GM19035 (cell line): Measurements from ENCODE around the gene CPSF4.
A peak's percentile ranks its signal among the peaks of the same experiment; 100 is the strongest.
"Not testable (repeated sequence)": the region's sequence is repeated elsewhere in the genome, so short reads cannot be mapped to it uniquely, and the experiment has no call there.

Experiments used
- ATAC-seq: cut with Tn5 transposase; IDR thresholded peaks from one replicate; pipeline ENCODE4 v1.9.1; 2021; ENCODE audit not compliant: unreplicated experiment

CPSF4 gene

DNA sequence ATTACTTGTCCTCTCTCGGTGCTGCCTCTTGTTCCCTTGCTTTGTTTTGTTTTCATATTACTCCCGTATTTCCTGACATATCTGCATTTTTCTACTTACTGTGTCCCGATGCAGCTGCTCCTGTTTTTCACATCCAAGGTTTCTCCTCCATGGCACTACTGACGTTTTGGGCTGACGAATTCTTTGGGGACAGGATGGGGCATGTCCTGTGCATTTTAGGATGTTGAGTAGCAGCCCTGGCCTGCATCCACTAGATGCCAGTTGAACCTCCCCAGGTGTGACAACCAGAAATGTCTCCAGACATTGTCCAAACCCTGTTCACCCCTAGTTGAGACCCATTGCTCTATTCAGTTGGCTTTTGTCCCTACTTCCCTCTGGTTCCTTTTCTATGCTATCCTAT is 46.4 kb downstream of the CPSF4 start:
- ATAC-seq = no peak

DNA sequence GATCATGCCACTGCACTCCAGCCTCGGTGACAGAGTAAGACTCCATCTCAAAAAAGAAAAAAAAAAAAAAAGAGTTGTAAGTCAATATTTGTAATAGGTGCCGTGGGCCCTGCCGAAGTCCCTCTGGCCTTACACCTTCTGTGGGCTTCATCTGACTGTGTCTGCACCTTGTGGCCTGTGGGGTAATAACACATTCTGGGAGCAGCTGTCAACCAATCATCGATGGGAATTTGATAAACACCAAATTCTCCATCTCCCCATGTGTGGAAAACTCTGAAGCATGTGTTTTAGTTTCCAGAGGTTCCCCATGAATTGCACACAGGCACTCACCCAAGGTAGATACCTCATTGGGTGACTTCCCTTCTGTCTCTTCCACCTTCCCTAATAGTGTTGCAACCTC is 50.5 kb downstream of the CPSF4 start:
- ATAC-seq = no peak

DNA sequence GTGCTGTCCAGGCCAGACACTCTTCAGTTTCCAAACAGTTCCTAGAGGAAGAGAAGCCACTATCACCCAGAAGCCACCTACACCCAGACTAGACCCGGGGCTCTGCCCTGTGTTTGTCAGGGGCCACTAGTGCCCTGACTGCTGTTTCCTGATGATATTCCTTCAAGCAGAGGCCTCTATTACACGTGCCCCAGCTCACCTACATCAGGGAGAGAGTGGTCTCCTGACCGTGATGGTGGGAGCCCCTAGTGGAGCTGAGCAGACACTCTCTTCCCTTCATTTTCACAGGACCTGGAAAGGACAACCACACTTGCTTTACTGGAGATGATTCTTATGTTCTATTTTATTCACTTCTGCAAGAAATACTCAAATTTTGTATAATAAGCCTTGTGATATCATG is 52.1 kb downstream of the CPSF4 start:
- no peak for ATAC-seq

DNA sequence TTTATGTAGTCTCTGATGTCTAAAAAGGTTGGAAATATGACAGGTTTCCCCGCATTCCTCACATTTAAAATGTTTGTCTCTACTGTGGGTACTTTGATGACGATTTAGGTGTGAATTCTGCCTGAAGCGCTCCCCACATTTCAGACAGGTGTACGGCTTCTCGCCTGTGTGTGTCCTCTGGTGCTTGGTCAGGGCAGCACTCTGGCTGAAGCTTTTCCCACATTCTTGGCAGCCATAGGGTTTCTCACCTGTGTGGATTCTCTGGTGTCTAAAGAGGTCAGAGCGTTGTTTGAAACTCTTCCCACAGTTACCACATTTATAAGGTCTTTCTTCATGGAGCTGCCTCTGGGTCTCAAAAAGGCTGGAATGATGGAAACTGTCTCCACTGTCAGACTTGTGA is 55.1 kb downstream of the CPSF4 start:
- ATAC-seq = no peak

DNA sequence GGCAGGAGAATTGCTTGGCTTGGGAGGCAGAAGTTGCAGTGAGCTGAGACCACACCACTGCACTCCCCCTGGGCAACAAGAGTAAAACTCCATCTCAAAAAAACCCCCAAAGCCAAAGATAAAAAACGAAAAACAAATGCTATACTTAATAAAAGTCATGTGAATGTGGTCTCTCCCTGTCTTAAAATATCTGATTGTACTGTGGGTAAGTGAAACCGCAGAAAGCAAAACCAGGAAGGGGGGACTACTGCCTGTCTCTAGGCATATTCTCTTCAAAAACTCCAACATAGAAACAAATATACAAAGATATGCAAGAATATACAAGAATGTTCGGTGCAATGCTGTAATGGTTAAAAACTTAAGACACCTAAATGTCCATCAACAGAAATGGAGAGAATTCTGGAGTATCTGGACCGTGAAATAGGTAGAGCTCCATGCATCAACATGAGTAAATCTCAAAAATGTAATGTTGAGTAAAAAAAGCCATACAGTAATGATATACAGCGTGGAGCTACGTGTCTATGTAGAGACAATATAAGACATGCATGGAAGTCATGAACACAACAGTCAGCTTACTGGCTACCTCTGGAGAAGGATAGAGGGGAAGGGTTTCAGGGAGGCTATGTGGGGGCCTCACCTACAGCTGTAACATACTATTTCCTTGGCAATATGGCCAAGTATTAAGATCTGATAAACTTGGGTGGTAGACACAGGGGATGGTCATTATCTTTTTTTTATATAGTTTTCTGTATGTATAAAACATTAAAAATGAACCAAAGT is 59.2 kb downstream of the CPSF4 start:
- no peak for ATAC-seq

DNA sequence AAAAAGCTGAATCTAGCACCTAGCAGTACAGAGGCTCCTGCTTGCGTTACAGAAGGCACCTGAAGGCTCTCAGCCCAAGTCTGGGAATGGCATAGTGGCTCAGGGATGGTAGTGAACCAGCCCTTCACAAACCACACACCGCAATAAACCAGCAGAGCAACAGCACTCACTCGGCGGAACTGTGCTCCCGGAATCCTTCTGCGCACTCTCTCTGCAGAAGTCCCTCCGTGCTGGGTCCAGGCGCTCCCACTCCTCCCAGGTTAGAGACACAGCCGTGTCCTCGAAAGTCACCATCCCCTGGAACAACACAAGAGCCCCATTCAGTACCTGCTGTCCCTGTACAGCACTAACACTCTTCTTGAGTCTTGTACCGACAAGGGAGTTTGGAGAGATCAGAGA is 59.8 kb downstream of the CPSF4 start:
- no peak for ATAC-seq

DNA sequence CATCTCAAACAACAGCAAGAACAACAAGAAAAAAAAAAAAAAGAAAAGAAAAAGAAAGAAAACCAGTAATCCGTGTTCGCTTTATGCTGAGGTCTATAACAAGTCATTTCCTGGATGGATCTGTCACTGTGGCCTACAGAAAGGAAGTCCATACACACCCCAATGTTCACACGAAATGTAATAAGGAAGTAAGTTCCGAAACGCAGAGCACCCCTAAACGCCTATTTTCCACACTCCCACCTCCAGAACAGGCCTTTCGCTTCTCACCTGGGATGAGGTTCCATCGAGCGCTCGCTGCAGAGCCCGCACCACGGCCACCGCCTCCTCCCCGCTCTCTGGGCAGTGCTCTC is 60.6 kb downstream of the CPSF4 start:
- peak; percentile 14 for ATAC-seq

DNA sequence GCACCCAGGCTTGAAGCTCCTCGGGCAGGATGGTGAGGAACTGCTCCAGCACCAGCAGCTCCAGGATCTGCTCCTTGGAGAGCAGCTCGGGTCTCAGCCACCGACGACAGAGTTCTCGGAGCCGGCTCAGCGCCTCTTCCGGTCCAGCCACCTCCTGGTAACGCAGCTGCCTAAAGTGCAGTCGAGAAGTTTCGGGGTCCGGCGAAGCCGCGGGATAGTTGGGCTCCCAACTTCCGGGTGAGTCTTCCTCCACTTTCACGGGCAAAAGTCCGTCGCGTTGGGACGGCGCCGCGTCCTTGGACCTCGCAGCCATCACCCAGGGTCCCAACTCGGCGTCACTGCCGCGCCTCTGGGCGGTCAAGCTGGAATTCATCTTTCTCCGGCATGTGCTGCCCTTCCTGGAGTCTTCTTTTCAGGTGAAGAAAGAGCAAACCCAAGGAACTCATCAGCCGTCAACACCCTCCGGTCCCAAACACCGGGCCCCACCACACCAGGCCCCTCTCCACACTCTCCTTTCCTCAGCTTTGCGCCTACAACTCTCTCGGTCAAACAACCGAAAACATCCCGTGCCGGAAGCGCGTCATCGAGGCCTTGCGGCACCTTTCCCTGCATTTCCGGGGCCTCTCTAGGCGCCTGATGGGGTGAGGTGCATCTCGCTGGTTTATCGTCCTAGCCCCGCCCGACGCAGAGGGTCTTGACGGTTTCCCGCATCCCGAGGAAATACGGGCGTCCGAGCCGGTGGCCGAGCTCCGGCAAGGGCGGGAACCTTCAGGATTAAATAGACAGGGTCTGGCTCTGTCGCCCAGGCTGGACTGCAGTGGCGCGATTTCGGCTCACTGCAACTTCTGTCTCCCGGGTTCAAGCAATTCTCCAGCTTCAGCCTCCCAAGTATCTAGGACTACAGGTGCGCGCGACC is 61.2 kb downstream of the CPSF4 start, which contains the start of gene ZNF394:
ZNF394 (minus strand) TSS at position 561 of the 916 bp plus-strand sequence; CDS start at position 373, 188 bp downstream.
- peak; percentile 44 for ATAC-seq

DNA sequence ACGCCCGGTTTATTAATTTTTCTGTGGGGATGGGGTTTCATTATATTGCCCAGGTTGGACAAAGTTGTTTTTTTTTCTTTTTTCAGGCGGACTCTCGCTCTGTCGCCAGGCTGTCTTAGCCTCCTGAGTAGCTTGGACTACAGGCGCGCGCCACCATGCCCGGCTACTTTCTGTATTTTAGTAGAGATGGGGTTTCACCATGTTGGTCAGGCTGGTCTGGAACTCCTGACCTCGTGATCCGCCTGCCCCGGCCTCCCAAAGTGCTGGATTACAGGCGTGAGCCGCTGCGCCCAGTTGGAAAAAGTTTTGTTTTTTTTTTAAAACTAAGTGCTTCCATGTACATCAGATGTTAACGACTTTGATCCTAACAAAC is 61.9 kb downstream of the CPSF4 start:
- no peak for ATAC-seq

DNA sequence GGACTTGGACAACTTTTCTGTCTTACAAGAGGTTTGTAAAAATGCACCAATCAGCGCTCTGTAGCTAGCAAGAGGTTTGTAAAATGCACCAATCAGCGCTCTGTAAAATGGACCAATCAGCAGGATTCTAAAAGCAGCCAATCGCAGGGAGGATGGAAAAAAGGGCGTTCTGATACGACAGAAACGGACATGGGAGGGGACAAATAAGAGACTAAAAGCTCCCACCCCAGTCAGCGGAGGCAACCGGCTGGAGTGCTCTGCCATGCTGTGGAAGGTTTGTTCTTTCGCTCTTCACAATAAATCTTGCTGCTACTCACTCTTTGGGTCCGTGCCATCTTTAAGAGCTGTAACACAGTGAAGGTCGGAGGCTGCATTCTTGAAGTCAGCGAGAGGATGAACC is 62.5 kb downstream of the CPSF4 start:
- ATAC-seq = not testable (repeated sequence)

DNA sequence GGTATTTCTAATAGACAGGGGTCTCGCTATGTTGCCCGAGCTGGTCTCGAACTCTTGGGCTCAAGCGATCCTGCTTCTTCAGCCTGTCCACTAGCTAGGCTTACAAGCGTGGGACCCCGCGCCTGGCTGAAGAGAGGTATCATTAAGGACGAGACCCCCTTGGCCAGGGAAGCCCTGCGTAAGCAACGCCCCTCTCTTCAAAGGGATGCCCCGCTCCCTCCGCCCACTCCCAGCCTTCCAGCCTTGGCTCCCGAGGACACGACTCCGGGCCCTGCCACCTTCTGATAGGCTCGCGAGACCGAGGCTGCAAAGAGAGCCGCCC is 65.5 kb downstream of the CPSF4 start:
- no peak for ATAC-seq

DNA sequence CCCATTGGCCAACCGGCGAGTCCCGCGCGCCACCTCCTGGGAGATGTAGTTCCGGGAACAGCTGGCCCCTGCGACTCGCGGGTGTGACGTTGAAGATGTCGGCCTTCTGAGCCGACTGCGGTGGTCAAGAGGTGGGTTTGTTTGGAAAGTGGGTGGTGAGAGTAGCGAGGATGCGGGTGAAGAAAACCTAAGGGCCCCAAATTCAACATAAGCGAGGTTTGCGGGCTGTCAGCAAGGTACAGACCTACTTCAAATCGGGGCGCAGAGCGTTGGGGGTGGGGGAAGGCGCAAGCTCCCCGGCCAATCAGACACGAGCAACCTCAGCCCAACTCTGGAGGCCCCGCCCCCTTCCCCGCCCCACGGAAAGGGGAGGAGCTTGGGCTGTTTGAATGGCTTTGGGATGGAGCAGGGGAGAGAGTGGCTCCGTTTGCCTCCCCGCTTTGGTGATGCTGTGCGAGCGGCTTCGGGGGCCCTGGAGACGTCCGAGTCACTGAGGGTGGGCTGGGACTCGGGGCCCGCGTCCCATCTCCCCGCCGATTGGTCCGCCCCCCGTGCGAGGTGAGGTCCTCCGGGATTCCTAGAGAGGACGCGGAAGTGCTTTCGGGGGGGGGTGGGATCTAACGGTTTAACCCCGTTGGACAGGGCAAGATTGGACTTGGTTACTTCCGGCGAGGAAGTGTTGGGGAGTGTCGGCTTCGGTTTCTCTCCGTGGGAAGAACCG is 66.0 kb downstream of the CPSF4 start, which contains the start of gene ZKSCAN5:
ZKSCAN5 (plus strand) TSS at position 60 of the 721 bp plus-strand sequence. CDS start 1,383 bp downstream, outside the sequence.
- ATAC-seq = peak; percentile 74

DNA sequence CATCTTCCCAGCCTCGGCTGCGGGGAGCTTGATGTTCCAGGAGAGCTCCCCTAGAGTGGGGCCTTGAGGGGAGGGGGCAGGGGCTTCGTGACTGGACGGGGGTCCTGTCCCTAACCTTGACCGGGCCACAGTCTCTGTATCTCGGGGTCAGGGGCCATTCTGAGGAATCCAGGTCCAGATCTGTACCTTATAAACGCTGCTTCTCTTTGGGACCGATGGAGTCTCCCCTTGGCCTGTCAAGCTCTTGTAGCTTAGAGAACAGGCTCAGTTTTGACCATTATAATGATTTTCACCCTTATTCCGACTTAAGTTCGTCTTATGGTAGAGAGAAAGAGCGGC is 66.5 kb downstream of the CPSF4 start:
- peak; percentile 8 for ATAC-seq
